Measurements from ENCODE around the gene AGPAT4.

Gene AGPAT4

GRCh38 chr6:161105408-161105807, 168.5 kb downstream of the AGPAT4 start:
- no peak for DNase-seq

- DNase-seq, result no peak
Measured at GRCh38 chr6:161104966-161105365, 168.9 kb downstream of the AGPAT4 start.

- DNase-seq, result no peak
Measured at GRCh38 chr6:161103475-161103874, 170.4 kb downstream of the AGPAT4 start.

DNA sequence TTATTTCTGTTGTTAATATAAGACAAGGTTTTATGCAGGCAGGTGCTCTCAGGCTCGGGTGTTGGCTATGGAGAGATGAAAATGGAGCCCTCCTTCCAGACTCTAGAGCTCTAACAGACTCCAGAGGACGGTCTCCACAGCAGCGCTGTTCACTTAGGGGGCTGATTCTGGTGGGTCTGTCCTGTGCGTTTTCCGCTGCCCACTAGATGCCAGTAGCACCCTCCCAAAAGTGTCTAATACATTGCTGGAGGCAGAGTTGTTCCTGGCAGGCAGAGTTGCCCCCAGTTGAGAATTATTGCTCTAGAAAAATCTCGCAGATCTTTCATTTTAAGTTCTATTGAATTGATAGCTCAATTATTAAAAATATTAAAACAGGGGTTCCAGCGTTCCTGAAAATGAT, 172.3 kb downstream of the AGPAT4 start:
- DNase-seq, result no peak

DNA sequence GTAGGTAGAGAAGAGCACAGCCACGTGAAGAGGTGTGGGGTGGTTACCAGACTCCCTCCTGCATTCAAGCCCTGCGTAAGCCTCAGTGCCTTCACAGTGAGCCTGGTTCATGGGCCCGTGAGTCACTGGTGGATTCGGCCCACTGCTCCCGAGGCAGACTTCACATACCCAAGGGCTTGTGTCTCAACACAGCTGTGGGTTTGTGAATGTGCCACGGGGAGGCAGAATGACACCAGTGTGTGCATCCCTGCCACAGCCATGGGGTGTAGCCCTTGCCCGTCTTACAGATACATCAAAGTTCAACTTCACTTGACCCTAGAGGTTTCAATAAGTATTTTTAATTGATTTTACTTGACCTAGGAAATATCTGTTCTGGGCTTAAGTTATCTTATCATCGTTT, 173.8 kb downstream of the AGPAT4 start:
- DNase-seq, result no peak

DNA sequence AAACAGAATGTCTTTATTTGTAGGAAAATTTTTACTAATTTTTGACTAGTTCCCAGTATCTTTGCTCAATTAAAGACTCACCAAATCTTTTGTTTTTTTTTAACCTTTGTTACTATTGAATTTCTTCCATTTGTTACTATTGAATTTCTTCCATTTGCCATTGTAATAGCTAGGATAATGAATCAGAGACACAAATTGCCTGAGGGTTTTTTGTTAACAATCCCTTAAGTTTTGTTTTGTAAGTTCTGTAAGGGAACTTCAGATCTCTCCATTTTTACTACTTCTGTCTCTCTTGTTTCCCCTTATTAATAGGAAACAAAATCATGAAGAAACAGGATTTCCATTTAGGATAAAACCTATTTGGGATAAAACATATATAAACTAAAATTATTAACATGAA, 177.9 kb downstream of the AGPAT4 start:
- no peak for DNase-seq

GRCh38 chr6:161094955-161095354, 178.9 kb downstream of the AGPAT4 start:
- DNase-seq, result no peak

GRCh38 chr6:161091972-161092701, 181.7 kb downstream of the AGPAT4 start:
- DNase-seq, result no peak

- no peak for DNase-seq
Measured at GRCh38 chr6:161091151-161091550, 182.7 kb downstream of the AGPAT4 start.

- DNase-seq, result no peak
Measured at GRCh38 chr6:161088676-161089328, 185.1 kb downstream of the AGPAT4 start.

- DNase-seq, result no peak
Measured at GRCh38 chr6:161085246-161085645, 188.6 kb downstream of the AGPAT4 start.

DNA sequence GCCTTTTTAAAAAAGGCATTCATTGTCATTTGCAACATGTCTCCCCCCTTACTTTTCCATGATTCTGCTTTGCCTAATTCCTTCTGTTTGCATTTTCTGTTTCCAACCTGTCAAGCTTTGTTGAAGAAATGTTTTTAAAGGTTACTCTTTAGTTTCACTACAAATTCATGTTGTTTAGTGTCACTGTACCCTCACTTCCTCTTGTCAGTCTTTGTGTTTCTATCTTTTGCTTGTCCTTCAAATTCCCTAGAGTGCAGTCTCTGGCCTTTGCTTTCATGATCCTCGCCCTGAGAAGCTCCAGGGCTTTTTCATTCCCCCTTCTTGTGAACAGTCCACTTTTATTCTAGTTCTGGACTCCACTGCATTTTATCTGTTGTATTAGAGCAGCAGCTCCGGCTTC, 191.6 kb downstream of the AGPAT4 start:
- no peak for DNase-seq

DNA sequence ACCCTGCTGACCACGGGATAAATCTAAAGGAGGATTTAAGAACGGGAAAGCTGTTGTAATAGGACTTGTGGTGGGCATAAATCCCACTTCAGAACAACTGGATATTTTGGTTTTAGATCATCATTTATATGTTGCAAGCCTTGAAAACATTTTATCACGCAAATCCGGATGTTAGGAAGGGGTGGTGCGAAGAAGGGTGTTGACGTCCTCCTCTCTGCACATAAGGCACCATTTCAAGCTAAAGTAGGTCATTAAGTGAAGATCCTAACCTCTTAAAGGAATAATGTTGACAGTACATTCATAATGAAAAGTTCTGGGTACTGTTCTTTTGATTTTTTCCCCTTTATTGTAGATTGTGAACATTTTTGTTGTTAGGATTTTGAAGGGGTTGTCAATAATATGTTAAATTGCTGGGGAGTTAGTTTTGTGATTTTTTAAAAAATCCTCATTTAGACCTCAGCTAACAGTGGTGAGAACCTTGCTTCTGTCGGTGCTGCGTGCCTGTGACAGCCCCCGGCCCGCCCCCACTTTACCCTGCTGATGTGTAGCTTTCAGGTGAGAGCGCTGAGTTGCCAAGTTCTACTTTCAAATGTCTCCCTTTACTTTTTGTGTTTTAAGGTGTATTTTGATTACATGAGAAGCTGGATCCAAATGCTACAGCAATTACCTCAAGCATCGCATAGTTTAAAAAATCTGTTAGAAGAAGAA, 193.4 kb downstream of the AGPAT4 start:
- DNase-seq, result no peak

Measured in T1000 (cell line).